EL (cell line): ENCODE measurements around the gene DPEP2.
"Not testable (repeated sequence)": the region's sequence is repeated elsewhere in the genome, so short reads cannot be mapped to it uniquely, and the experiment has no call there.

Source experiments
- DNase-seq: peaks from one replicate; pipeline ENCODE4 v3.0.0-alpha.2; 2016

DPEP2 gene, protein sequence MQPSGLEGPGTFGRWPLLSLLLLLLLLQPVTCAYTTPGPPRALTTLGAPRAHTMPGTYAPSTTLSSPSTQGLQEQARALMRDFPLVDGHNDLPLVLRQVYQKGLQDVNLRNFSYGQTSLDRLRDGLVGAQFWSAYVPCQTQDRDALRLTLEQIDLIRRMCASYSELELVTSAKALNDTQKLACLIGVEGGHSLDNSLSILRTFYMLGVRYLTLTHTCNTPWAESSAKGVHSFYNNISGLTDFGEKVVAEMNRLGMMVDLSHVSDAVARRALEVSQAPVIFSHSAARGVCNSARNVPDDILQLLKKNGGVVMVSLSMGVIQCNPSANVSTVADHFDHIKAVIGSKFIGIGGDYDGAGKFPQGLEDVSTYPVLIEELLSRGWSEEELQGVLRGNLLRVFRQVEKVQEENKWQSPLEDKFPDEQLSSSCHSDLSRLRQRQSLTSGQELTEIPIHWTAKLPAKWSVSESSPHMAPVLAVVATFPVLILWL

GRCh38 chr16:67998779-67999688 is at the start of gene DPEP2:
Gene DPEP2, minus strand, starts transcription at chr16:67999484. Its CDS starts 6,272 bp downstream, at chr16:67993212.
- not testable (repeated sequence) for DNase-seq

GRCh38 chr16:68047987-68048386 is 48.7 kb upstream of the DPEP2 start:
- DNase-seq, result no peak

DNA sequence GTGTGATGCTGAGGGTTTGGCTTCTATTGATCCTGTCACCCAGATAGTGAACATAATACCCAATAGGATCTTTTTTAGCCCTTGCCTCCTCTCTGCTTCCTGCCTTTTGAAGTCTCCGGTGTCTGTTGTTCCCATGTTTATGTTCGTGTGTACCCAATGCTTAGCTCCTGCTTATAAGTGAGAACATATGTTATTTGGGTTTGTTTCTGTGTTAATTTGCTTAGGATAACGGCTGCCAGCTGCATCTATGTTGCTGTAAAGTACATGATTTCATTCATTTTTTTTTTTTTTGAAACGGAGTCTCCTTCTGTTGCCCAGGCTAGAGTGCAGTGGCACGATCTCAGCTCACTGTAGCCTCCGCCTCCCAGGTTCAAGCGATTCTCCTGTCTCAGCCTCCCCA is 46.8 kb upstream of the DPEP2 start:
- DNase-seq, result no peak

DNA sequence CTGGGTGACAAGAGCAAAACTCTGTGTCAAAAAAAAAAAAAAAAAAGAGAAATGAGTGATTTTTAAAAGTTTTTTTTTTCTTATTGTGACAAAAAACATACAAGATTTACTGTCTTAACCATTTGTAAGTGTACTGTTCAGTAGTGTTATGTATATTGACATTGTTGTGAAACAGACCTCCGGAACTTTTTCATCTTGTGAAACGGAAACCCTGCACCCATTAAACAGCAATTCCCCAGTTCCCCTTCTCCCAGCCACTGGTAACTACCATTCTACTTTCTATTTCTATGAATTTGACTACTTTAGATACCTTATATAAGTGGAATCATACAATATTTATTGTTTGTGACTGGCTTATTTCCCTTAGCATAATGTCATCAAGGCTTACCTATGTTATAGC is 42.5 kb upstream of the DPEP2 start:
- DNase-seq, result no peak

DNA sequence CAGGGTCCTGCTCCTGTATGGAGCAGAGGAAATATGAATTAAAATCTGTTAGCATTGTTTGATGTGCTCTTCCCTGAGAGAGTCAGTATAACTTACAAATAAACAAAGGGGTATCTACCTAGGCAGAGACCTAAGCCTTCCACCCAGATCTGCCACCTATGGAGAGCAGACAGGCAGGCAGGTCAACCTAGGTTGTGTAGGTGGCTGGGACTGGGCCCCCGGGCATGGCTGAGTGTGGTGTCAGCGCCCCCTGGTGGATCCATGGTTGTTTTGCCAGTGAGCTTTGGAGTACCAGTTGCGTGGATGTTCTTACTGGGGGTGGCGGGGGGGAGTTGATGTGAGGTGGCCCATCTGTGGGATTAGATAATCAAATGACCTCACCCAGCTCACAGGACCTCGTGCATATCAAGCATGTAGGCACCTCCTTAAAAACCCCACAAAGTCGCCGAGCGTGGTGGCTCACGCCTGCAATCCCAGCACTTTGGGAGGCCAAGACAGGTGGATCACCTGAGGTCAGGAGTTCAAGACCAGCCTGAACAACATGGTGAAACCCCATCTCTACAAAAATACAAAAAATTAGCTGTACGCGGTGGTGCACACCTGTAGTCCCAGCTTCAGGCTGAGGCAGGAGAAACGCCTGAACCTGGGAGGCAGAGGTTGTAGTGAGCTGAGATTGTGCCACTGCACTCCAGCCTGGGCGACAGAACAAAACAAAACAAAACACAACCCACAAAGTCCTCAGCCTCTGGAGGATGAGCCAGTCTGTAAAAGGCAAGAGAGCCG is 41.4 kb upstream of the DPEP2 start:
- DNase-seq, result peak; percentile 70

- DNase-seq, result no peak
Measured at GRCh38 chr16:68037841-68038597, 38.7 kb upstream of the DPEP2 start.

DNA sequence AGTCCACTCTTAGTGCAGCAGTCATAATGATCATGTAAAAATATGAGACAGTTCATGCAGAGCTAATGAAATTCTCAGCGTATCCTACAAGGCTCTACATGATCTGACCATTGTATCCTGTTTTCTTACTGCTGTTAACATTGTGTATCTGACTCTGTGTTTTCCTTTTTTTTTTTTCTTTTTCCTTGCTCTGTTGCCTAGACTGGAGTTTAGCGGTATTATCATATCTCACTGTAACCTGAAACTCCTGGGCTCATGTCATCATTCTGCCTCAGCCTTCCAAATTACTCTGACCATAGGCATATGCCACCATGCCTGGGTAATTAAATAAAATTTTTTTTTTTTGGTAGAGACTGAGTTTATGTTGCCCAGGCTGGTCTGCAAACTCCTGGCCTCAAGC is 35.9 kb upstream of the DPEP2 start:
- DNase-seq, result no peak

GRCh38 chr16:68033101-68033500 is 33.8 kb upstream of the DPEP2 start:
- peak; percentile 14 for DNase-seq

DNA sequence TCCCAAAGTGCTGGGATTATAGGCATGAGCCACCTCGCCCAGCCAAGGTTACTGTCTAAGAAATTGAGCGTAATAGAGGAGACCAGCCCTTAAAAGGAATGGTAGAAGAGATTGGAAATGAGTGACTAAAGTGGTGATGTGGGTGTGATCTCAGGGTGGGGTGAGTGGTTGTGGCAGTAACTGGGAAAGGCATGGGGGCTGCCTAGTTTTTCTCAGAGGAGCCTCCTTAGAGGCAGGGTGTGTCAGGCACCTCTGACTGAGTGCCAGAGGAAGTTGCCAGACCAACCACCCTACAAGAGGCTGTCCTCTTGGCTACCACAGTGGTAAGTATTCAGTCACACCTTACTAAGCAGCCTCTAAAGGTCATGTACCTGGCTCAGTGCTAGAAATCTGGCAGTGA is 32.7 kb upstream of the DPEP2 start:
- DNase-seq, result peak; percentile 57

GRCh38 chr16:68030108-68030507 is 30.8 kb upstream of the DPEP2 start:
- DNase-seq, result peak; percentile 70

- no peak for DNase-seq
Measured at GRCh38 chr16:68028996-68029395, 29.7 kb upstream of the DPEP2 start.

DNA sequence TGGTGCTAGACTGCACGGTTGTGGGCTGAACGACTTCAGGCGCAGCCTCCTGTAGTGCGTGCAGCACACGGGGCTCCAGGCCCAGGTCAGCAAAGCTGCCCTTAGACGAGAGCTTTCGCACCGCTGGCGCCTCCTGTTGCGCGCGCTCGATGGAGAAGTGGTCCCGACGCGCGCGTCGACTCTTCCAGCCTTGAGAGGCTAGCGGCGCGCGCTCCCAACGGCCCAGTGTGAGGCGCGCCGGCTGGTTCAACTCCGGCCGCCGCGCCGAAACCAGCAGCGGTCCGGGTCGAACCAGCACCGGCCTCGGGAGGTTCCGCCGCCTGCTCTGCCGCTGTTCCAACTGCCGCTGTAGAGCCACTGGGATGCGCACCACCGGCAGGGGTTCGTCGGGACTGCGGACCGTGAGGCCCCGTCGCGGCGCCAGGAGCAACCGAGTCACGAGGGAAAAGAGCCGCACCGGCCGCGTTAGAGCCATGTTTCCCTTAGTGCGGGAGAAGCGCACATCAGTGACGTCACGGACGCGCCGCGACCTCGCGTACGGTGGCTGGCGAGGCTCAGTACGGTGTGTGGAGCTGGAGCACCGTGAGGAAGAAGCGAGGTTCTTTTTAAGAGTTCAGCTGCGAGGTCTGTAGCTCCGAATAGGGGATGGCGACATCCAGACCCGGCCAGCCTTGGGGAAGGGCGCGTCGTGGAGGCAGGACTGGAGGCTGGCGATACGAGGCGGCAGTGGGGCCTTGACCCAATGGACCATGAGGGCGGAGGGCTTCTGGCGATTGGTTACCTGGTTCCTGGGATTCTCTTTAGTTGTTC is 23.6 kb upstream of the DPEP2 start, which contains the start of the genes DDX28 and DUS2:
Gene DDX28, minus strand, starts transcription at position 505 of the 810 bp plus-strand sequence. Its CDS starts 30 bp downstream, at position 475.
Gene DUS2, plus strand, starts transcription at position 557 of the 810 bp plus-strand sequence. CDS start 14,740 bp downstream, outside the sequence.
- DNase-seq, result peak; percentile 90

- no peak for DNase-seq
Measured at GRCh38 chr16:68022278-68022727, 23.0 kb upstream of the DPEP2 start.

GRCh38 chr16:68021490-68021889 is 22.2 kb upstream of the DPEP2 start:
- DNase-seq, result no peak

GRCh38 chr16:68019167-68019680 is 19.9 kb upstream of the DPEP2 start:
- no peak for DNase-seq

DNA sequence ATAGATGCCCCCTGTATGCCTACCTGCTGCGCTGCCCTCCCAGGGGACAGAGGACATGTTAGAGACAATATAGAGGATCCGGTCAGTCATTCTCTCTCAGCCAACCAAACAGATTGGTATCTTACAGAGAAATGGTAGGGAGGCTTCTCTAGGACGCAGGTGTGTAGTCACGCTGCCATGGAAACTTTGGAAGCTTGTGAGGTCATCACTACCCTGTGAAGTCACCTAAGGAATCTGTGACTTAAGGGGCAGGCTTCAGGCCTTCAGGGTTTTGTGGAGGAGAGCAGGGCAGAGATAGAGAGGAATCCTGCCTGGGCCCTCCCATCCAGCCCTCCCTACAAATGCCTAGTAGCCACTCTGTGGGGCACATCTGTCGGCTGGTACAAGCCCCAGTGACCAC is 16.4 kb upstream of the DPEP2 start, which contains the start of gene DPEP2NB:
Gene DPEP2NB, minus strand, starts transcription at position 231 of the 400 bp plus-strand sequence. Its CDS starts 141 bp downstream, at position 90.
- no peak for DNase-seq

DNA sequence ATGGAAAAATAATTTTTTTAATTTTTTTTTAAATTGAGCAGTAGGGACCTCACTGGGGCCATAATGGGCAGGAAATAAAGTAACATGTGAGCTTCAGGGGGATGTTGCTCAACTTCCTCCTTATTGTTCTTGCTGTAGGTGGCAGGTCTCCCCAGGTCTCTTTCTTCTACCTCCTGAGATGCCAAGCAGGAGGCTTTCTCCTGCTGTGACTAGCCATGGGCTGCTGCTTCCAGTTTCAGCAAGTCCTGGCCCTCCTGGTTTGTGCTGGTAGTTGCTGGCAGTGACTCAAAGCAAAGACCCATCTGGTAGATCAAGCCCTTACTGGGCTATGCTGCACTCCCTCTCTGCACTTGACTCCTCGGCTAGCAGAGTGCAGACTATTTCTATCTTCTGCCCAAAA is 14.2 kb upstream of the DPEP2 start:
- no peak for DNase-seq

GRCh38 chr16:68009872-68010271 is 10.6 kb upstream of the DPEP2 start:
- not testable (repeated sequence) for DNase-seq

GRCh38 chr16:68009157-68009735 is 10.0 kb upstream of the DPEP2 start:
- DNase-seq, result no peak

DNA sequence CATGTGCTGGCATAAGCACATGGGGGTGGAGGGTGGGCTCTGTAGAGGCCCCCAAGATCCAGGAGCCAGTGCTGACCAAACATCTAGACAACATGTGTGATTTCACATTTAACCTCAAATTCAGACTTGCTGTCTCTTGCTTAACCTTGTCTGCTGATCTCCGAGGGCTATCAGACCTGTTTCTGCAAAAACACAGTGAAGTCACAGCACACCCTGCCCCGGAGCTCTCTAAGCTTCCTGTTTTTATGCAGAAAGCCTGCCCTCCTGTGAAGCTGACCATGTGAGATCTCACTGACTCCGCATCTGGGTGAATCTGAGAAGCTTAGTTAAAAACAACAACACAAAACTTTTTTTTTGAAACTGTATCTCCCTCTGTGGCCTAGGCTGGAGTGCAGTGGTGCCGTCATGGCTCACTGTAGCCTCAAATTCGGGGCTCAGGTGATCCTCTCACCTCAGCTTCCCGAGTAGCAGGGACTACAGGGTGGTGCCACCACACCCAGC is 6.6 kb upstream of the DPEP2 start:
- DNase-seq, result no peak
